ENCODE measurements around the gene PCDH9.

The PCDH9 gene

DNA sequence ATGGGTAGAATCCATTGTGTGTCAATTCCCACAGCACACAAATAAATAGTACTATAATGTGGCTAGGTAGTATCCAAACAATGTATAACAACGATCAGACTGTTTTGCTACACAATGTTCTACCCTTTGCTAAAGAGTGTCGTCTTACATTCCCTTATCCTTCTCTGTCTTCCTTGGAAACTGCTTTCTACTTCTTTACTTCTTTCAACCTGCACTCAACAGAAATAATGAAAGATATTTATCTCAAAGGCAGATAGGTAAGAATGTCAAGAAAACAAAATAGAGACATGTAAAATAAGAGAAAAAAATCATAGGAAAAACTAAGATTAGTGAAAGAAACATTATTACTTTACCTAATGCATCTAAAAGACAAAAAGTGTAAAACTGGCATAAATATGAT, 814.7 kb downstream of the PCDH9 start:
- no peak for DNase-seq

DNA sequence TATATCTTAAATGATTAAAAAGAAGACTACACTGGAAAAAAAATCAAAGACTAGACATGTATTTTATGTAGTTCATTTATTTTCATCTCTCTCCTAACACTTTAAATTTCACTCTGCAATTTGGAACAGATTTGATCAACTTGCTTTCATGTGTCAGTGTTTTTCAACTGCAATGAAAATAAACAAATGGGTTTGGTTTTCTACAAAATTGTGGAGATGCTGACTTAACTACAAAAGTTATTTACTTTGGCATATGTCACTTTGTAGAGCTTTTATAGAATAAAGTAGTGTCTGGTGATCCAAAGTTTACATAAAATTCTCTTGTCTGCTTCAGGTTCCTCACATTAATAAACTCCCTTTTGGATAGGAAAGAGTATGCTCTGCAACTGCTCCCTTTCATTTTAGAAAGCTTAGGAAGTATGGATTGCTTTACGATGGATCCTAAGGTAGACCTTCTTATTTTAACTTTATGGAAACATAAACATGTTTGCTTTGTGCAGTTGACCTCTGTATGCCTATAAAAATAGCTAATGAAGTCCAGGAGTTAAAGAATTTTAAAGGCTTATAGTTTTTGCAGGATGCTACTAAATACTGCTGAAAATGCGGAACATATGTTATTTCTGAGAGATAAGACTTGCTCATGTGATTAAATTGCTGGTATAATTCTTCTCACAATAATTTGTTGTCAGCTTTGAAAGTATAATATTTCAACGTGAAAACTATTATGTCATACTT, 815.9 kb downstream of the PCDH9 start:
- DNase-seq: no peak

DNA sequence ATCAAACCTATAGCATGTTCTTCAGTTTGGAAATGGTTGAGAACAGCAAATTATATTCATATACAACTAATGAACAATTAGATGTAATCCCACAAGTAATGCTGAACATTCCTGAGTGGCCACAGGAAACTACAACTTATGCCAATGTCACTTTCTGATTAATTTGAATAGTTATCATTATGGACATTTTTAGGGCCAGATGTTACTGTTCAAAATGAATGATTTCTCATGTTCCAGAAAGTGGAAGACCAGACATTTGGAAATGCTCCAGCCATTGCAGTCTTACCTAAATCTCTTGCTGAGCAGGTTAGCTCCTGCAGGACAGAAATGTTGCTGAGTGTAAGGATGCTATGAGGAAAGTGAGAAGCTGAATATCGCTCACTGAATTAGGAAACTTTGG, 819.8 kb downstream of the PCDH9 start:
- no peak for DNase-seq

DNA sequence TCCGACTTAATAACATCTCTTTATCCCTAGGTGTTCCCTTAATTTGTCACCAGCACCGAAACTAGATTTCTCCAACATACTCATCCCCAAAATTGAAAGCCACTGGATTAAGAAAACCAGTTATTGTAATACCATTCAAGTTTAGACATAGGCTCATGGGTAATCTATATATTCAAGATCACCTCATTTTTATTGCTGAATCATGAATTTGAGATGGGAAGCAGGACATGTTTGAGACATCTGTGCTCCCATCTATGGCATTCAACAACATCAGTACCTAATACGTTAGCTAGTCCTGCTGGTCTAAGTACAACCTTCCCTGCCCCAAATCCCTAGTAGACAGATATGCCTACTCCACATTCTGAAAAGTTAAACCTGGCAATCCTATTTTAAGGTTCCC, 820.6 kb downstream of the PCDH9 start:
- no peak for DNase-seq

DNA sequence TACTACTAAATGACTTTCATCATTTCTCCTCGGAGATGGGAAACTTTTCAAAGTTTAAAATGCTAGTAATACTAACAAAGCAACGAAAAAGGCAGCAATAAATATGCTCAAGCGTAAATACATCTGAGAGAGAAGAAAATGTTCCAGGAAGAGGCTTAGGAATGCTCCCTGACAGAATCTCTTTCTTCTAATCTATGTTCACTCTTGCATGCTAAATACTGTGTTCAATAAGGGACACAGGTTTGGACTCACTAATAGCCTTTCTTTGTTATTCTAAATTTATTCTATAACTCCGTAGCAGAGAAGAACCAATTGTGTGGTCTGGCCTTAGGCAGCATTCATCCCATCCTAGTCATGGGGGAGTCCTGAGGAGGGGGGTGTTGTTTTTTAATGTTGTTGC, 823.0 kb downstream of the PCDH9 start:
- DNase-seq: no peak

DNA sequence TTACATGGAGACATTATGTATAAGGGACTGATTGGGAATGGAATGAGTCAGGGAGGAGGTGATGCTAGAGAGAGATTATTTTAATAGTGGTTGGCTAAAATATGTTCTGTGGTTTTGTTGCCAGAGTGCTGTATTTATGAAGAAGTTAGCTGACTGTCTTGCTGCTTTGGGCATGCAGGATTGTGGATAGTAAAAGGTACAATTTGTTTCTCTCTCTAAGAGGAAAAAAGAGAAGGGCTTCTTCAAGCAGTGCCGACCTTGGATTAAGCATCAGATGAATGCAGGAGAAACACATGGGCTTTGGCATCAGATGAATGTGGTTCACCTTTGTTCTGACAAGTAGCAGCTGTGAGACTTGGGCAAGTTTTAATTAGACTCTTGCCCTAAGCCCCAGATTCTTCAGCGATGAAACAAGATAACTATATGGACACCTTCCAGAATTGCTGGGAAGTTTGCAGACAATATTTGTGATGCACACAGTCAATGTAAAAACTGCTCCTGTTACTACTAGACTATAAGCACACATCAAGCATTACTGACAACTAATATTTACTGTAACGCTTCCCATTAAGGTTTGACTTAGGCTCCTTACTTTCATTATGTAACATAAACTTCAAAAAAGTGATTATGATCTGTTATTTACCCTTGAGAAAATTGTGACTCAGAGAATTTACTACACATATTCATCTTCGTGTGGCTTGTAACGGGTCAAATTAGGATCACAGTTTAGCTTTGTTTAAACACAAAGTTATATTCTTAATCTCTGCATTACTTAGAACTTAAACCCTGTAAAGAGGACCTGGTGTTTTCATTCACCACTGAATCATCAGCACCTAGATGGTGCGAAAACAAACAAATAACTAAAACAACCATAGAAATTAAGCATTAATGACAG, 824.0 kb downstream of the PCDH9 start:
- no peak for DNase-seq

DNA sequence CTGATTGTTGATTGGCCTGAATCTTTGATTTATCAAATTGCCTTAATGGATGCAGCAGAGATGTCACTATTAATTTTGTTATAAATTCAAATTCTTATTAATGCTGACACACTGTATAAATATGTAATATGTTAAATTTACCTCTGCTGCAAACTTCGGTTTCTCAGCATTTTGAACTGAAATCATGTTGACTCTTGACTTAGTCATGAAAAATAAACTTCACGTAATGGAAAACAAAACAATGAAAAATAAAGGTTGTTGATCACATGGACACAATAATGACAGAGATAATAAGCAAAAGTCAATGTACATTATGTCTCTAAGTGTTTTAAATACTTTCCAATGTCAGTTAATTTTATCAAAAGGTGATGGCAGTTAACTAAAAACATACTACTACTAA, 827.6 kb downstream of the PCDH9 start:
- no peak for DNase-seq

DNA sequence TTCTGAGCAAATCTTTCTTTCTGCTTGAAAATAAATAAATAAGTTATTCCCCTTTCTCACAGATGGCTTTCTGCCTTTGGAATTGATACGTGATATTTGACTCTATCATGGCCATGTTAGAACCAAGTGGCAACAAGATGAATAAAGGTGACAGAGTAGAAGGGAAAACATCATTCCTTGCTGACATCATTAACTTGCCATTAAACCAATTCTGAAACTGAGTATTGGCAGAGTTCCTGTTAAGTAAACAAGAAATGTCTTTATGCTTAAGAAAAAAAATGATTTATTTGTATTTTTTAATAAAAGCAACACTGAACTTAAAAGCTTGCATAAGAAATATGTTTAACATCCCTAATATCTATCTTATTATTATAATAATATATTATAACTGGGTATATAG, 828.1 kb downstream of the PCDH9 start:
- no peak for DNase-seq

DNA sequence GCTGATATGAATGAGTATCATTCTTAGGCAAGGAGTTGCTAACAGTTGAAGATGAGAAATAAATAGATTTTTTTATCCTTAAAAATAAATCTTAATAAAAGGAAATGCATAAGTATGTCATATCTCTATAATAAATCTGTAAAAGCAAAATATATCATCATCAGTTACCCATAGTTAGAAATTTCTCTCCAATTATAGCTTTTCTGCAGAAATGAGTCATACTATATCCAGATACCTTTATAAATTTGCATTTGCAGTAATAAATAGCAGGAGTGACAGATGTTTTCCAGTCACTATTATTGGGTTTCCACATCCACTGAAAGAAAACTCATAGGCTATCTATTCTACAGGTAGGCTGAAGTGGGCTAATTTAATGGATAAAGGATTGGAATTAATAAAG, 829.8 kb downstream of the PCDH9 start:
- DNase-seq: no peak

DNA sequence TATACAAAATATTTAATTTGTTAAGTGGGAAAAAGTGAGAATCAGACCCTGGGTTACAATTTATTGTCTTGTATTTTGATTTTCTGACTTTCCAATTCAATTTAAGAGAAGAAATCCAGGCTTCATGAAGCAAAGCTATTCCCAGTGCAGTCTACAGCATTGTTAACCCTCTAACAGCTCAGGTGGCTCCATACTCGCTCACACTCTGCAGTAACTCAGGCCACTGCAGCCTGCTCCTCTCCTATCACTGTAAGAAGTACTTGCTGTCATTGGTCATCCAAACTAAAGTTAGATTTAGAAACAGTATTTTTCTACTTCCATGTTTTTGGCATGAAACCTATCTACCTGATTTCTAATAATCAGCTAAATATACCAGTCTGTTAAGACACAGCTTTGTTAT, 830.3 kb downstream of the PCDH9 start:
- no peak for DNase-seq

DNA sequence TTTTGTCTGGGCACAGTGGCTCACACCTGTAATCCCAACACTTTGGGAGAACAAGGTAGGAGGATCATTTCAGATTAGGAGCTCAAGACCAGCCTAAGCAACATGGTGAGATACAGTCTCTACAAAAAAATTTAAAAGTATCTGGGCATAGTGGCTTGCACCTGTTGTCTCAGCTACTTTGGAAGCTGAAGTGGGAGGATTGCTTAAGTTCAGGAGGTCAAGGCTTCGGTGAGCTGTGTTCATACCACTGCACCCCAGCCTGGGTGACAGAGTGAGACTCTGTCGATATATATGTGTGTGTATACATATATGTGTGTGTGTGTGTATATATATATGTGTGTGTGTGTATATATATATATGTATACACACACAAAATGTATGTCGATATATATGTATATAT, 833.0 kb downstream of the PCDH9 start:
- no peak for DNase-seq

DNA sequence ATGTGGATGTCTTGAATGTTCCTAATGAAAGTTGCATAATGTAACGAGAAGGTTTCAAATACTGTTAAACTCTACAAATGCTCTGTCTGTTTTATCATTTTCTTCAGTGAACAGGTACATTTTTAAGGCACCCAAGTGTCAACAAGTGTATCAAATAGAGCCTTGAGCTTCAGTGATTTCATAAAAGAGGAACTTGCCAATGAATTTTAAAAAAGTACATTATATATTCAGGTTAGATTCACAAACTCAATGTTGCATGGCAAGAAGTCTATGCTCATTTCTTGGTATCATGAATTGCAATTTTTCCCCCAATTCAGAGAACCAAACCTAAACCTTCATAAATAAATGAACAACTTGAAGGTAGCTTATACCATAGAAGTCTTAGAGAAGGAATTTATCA, 838.8 kb downstream of the PCDH9 start:
- no peak for DNase-seq

DNA sequence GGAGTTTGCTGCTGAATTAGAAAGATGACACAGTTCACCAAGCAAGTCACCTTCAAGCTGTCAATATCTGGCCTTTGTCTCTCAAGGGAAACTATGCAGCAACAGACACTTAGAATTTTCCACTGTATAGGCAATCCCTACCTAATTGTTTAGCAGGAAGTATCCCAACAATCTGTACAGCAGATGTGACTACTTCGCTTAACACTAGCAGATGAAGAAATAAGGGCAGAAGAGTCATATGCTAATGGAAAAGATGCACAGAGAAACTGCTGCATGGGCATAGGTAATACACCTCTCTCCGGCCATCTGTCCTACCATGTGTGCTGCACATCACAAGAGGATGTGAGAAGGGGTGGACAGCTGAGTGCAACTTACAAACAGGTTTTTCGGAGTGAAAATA, 851.2 kb downstream of the PCDH9 start:
- no peak for DNase-seq

DNA sequence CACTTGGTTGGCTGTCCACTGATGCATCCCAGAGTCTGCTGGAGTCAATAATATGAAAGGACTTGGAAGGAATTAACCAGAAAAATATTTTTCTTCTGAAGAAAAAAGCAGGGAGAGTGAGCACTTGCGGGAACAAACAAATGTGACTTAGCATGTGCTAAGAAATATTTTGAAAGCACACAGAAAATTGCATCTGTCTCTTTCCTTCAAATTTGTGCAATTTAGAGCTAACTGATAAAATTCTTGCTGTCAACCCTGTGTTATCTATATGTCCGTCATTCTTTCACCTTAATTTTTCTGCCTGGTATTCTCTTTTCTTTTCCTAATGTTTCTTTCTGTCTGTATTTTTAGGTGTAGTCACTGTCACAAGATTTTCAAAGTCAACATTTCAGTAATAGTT, 852.6 kb downstream of the PCDH9 start:
- no peak for DNase-seq

DNA sequence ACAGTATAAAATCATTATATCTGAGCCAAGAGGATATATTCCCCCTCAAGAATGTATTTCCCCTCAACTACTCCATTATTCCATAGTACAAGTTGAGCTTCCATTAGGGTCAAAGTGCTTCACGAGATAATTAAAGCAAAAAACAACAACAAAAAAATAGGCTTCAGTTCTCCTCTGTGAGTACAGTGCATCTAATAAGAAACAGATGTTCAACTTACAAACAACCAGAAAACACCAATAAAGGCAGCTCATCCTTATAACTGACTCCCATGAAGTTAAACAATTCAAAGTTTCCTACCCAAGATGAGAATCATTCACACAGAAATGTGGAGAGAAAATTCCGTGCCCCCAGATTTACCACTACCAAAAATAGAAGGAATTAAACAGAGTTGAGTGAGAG, 854.4 kb downstream of the PCDH9 start:
- DNase-seq: no peak

DNA sequence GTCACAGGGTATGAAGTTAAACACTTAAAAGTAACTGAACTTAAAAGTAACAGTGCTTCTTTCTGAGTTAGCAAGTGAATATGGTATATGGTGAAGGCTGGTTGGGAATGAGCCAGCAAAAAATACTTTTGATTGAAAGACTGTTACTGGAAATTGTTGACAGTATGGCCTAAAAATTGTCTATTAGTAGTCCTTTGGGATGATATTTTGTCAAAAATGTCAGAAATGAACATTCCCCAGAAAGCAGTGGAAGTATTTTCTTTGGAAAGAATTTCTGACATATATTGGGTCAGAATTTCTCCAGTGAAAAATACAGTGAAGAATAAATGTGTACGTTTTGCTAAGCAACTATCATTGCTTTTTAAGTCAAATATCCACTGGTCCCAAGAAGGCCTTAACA, 860.5 kb downstream of the PCDH9 start:
- no peak for DNase-seq

DNA sequence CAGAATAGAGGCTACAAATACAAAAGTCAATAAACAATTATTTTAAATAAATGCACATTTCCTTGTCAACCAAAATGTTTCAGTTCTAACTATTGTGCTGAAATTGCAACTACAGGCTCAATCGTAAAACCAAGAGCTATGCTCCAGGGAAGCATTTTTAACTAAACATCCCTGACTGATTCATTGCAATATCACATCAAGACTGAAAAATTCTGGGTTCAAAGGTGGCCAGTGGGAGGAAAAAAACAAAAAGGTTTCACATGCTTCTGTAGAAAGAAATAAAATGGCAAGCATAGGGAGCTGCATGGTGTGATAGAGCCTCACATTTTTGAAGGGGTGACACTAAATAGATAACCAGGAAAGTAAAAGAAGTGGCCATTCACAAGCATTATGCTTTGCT, 862.8 kb downstream of the PCDH9 start:
- no peak for DNase-seq

DNA sequence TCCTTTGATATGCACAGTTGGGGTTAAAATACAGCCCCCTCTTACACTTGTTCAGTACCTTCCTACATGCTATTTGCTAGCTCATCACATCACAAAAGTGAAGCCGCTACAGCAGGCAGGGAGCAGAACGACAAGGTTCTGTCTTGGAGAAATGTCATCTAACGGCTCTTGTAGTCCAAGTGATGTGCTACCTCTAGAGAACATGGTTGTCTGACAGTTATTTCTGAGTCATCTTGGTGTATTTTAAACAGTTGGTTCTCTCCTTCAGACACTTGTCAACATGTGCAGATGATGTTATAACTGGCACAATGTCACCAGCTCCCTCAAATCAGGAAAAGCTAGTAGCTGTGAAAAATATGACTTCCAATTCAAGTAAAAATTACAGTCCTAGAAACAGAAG, 865.0 kb downstream of the PCDH9 start:
- DNase-seq: no peak

DNA sequence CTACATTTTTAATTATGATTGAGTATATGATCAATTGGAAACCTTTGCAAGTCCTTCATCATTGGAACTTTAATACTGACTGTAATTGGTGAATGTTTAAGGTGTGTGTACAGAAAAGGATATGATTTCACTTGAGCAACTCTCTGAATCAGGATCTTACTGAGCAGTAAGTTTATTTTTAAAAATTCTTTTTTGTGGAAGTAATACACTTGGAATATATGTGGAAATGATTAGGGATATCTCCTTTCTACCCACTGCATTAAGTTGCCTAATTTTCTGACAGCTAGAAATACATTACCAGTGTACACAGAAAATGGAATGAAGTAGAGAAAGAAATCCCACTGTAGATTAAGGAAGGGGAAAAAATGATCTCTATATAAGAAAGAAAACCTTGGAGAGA, 865.8 kb downstream of the PCDH9 start:
- no peak for DNase-seq

DNA sequence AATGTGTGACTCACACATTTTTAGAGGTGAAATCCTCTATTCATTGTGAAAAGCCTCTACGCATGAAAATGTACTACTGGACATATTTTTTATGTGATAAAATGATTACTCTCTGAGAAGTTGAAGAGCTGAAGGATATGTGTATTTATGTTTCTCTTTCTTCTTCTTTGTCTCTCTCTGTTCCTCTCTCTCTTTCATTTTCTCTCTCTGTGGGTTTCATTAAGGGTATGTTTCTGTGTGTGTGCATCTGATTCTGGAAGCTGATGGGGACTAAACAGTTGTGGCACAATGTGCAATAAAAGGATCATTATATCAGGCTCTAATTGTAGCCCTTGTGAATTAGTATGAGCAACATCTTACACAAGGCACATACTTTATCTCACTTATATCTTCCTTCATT, 867.7 kb downstream of the PCDH9 start:
- DNase-seq: no peak

DNA sequence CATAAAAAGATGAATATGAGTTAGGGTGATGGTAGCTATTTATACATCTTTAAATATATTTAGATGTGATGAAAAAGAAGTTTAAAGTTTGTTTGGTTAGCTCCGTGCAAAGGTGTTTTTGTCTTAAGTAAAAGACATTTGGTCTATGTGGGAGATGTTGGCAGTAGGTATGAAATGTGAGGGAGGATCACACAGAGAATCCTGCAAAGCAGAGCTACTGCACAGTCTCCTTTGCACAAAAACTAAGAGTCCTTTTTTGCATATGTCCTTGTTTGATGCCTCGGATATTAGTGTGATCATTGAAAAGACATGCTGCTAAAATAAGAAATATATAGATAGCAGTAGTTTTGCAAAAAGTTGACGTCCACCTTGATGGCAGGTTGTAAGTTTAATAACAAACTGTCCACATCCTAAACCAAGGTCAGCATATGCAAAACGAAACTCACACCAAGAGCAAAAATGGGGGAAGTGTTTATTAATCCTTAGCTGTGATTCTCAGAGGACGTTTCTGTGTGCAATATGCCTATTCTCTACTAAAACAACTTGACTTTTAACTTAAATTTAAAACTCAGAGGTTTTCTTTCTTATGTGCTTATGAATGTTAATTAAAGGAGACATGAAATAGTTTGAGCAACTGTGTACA, 870.1 kb downstream of the PCDH9 start:
- no peak for DNase-seq

DNA sequence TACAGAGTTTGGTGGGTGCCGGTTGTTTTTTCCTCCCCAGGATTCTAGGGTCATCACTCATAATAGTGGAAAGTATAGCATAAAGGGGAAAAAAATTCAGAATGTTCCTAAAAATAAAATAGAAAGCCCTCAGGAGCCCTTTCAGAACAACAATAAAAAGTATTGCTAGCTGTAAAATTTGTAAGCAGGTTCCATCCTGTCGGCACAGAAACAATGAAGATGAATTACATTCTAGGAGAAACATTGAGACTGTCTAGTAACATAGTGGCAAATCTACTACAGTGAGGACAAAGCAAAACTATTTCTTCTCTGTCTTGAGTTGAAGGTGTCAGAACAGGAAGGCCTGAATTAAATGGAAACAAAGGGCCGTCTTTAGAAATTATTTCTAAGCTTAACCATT, 870.7 kb downstream of the PCDH9 start:
- DNase-seq: no peak

DNA sequence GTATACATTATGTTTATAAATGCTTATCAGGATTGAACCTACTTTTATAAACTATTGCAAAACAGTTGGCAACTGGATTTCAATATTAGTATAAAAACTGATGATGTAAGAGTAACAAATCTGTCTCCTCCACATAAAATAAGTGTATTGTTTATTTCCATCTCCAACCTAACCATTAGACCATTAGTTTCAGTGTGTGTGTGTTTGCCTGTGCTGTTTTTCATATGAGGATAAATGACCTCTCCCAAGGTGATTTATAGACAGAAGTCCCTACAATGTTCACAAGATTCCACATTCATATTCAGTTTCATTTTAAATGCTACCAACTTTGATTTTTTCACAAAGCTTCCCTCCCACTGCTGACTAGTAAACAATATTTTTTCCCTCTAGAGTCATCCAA, 871.6 kb downstream of the PCDH9 start:
- DNase-seq: no peak

DNA sequence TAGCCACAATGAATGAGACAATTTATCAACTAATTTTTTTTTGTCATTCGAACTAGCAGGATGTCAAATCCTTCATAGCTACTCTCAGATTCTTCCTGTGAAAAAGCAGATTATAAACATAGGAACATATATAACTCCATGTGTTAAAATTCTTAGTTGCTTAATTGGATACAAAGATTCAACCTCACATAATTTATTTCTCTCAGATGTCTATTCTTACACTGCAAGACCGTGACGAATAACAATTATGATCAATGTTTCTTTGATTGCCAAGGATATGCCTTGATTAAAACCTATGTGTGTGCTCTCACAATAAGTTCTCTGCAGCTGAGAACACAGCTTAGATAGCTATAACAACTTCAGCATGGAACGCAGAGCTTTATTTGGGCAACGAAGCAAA, 872.7 kb downstream of the PCDH9 start:
- no peak for DNase-seq

Data from stimulated activated CD4-positive, alpha-beta T cell treated with anti-CD3 and anti-CD28 coated beads, Interleukin-2, amount 100 ng/mL, for 48 hours (primary cell).